Memory B cell (primary cell): Measurements from ENCODE around the gene EDARADD.
"Not testable (repeated sequence)": the region's sequence is repeated elsewhere in the genome, so short reads cannot be mapped to it uniquely, and the experiment has no call there.

Experiments used
- ATAC-seq: fragments of 150-1000 bp; cut with Tn5 transposase; 2 replicates; pipeline ENCODE4 v1.10.0; 2021; ENCODE audit warnings: low read depth, mild to moderate bottlenecking, moderate library complexity
- DNase-seq, 2 donors: peaks; one replicate each; pipeline ENCODE4 v3.0.0; 2022; ENCODE audit warnings: low spot score in 2 of 2
- H3K27ac Mint-ChIP-seq: one replicate; pipeline ENCODE4 v1.8.0; 2022; ENCODE audit warnings: mild to moderate bottlenecking, moderate library complexity, mixed read lengths
- H3K27me3 Mint-ChIP-seq: one replicate; pipeline ENCODE4 v1.8.0; 2022; ENCODE audit warnings: mixed read lengths
- H3K36me3 Mint-ChIP-seq: one replicate; pipeline ENCODE4 v1.8.0; 2022; ENCODE audit warnings: mild to moderate bottlenecking, mixed read lengths
- H3K4me1 Mint-ChIP-seq: one replicate; pipeline ENCODE4 v1.8.0; 2022; ENCODE audit warnings: mixed read lengths
- H3K4me3 Mint-ChIP-seq: one replicate; pipeline ENCODE4 v1.8.0; 2022; ENCODE audit warnings: mild to moderate bottlenecking, moderate library complexity, mixed read lengths
- H3K9me3 Mint-ChIP-seq: one replicate; pipeline ENCODE4 v1.8.0; 2022; ENCODE audit warnings: mixed read lengths

The EDARADD gene

DNA sequence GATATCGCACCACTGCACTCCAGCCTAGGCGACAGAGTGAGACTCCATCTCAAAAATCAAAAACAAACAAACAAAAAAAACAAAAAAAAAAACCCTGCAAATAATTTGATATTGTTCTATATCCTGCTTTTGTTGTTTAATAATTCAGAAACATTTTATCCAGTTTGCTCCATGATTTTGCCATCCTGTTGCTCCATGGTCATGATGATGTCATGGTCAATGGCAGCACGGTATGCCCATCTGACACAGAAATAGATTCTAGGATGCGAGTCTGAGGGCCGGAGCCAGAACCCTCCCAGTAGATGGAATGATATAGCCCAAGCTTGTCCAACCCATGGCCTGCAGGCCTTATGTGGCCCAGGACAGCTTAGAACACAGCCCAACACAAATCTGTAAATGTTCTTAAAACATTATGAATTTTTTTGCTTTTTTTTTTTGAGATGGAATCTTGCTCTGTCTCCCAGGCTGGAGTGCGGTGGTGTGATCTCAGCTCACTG, 39.8 kb downstream of the EDARADD start:
- Mint-ChIP-seq H3K4me3 (no peak overlapping the region), H3K4me1 (no peaks in the 10 kb centered on the region), H3K27me3 (peaks cover 2% of the 10 kb centered on the region), H3K27ac (no peak overlapping the region), H3K9me3 (peaks cover under 1% of the 10 kb centered on the region), H3K36me3 (no peaks in the 10 kb centered on the region)
- DNase-seq (no peak), ATAC-seq (no peak)

- Mint-ChIP-seq H3K4me3 (no peak overlapping the region), H3K4me1 (no peaks in the 10 kb centered on the region), H3K36me3 (no peaks in the 10 kb centered on the region), H3K27ac (no peak overlapping the region), H3K9me3 (peaks cover 3% of the 10 kb centered on the region), H3K27me3 (peaks cover 3% of the 10 kb centered on the region)
- ATAC-seq: no peak
- no peak for DNase-seq
Observed at GRCh38 chr1:236438614-236439013, 44.5 kb downstream of the EDARADD start.

DNA sequence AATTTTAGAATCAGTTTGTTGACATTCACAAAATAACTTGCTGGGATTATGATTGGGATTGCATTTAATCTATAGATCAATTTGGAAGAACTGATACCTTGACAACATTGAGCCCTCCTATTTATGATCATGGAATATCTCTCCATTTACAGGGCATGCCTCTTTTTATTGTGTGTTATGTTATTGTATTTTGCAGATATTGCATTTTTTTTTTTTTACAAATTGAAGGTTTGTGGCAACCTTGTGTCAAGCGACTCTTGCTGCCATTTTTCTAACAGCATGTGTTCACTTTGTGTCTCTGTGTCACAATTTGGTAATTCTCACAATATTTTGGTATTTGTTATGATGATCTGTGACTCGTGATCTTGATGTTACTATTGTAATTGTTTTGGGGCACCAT, 46.3 kb downstream of the EDARADD start:
- DNase-seq (no peak), ATAC-seq (no peak)
- H3K27ac Mint-ChIP-seq: no peak overlapping the region
- no peaks in the 10 kb centered on the region for H3K4me1 Mint-ChIP-seq
- no peak overlapping the region for H3K4me3 Mint-ChIP-seq
- H3K9me3 Mint-ChIP-seq: peaks cover 4% of the 10 kb centered on the region
- no peaks in the 10 kb centered on the region for H3K36me3 Mint-ChIP-seq
- peaks cover 3% of the 10 kb centered on the region for H3K27me3 Mint-ChIP-seq

DNA sequence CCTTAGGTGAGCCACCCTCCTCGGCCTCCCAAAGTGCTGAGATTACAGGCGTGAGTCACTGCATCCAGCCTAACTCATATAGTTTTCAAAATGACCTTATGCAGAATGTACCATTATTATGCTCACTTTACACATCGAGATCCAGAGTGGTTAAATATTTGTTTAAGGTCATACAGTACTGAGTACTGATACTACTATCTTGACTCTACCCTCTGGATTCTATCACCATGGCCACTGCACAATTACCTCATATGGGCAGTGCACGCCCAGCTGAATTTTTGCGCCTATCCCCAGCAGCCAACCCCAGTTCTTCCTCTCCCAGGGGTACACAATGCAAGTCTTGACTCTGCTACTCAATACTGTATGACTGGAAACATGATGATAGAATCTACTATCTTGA, 56.7 kb downstream of the EDARADD start:
- no peaks in the 10 kb centered on the region for H3K4me1 Mint-ChIP-seq
- H3K4me3 Mint-ChIP-seq: no peak overlapping the region
- H3K27ac Mint-ChIP-seq: no peak overlapping the region
- H3K27me3 Mint-ChIP-seq: peaks cover 17% of the 10 kb centered on the region
- no peak for DNase-seq
- H3K36me3 Mint-ChIP-seq: peaks cover 2% of the 10 kb centered on the region
- H3K9me3 Mint-ChIP-seq: peaks cover 2% of the 10 kb centered on the region
- ATAC-seq: no peak

DNA sequence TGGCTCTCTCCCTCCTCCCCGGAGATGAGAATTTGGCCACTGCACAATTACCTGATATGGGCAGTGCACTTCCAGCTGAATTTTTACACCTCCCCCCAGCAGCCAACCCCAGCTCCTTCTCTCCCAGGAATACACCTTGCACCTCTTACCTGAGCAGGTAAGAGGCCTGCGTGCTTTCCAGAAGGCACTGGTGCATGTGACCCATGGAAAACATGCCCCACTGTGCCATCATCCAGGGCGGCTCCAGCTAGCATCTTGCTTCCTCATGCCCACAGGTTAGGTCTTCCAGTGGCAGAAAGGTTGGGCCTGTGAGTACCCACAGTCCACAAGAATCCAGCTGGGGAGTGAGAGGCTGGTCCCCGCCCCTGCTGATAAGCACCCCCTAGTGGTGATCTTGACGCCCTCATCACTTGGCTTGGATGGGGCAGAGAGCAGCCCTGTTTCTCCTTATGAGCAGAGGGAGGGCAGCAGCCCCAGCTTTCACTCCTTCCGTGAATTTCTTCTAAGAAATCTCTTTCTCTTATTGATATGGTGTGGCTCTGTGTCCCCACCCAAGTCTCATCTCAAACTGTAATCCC, 57.8 kb downstream of the EDARADD start:
- H3K4me3 Mint-ChIP-seq: no peak overlapping the region
- no peak for ATAC-seq
- H3K4me1 Mint-ChIP-seq: no peaks in the 10 kb centered on the region
- H3K36me3 Mint-ChIP-seq: peaks cover 2% of the 10 kb centered on the region
- peaks cover 18% of the 10 kb centered on the region for H3K27me3 Mint-ChIP-seq
- no peak for DNase-seq
- H3K9me3 Mint-ChIP-seq: peaks cover 2% of the 10 kb centered on the region
- no peak overlapping the region for H3K27ac Mint-ChIP-seq

DNA sequence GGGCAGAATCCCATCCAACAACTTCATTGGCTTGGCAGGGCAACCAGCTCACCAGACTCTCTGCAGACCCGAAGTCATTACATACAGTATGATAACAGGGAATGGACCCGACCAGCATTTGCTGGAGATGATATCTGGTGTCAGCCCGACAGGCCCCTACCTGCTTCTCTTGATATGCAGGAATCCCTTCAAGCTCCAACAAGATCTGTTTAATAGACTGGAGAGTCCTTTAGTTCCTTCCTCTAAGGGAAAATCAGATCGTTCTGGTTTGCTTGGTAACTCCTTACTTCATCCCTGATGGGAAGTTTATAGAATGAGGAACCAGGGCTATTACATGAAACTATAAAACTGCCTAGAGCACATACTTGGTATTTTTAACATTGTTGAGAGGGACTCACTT, 61.2 kb downstream of the EDARADD start:
- H3K36me3 Mint-ChIP-seq: no peaks in the 10 kb centered on the region
- H3K27me3 Mint-ChIP-seq: peaks cover 18% of the 10 kb centered on the region
- no peak overlapping the region for H3K27ac Mint-ChIP-seq
- H3K4me3 Mint-ChIP-seq: no peak overlapping the region
- DNase-seq: no peak
- peaks cover 2% of the 10 kb centered on the region for H3K9me3 Mint-ChIP-seq
- peaks cover 4% of the 10 kb centered on the region for H3K4me1 Mint-ChIP-seq
- no peak for ATAC-seq

DNA sequence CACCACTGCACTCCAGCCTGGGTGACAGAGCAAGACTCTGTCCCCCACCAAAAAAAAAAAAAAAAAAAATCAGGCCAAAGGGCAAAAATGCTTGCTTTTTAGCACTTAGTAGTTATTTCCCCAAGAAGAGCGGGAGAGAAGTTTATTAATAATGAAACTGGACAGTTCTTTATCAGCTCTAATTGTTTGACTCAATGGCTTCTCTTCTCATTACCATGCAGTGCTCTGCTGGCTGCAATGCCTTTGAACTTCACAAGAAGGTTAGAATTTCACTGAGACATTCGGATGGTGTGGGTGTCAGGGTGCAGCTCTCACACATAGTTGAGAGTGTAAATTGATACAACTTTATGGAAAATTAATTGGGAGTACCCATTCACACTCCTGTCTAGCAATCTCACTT, 63.7 kb downstream of the EDARADD start:
- no peak for DNase-seq
- no peaks in the 10 kb centered on the region for H3K36me3 Mint-ChIP-seq
- peaks cover 4% of the 10 kb centered on the region for H3K4me1 Mint-ChIP-seq
- no peaks in the 10 kb centered on the region for H3K9me3 Mint-ChIP-seq
- peaks cover 22% of the 10 kb centered on the region for H3K27me3 Mint-ChIP-seq
- H3K27ac Mint-ChIP-seq: no peak overlapping the region
- ATAC-seq: no peak
- H3K4me3 Mint-ChIP-seq: no peak overlapping the region

DNA sequence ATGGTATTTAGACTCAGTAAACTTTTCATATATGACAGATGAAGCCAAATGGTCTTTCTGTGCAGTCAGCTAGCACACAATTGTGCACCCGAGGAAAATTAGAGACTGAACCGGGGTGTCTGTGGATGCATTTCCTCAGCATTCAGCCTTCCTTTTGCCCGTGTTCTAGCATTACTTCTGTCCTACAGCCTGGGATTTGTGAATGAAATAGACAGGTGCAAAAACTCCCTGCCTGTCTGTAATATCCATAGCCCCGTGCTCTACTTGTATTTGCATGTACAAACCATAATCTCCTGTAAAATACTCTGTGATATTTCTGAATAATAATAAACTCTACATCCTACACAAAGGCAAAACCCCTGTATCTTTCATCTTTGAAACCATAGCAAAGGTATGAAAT, 64.9 kb downstream of the EDARADD start:
- ATAC-seq: no peak
- DNase-seq: no peak
- H3K4me3 Mint-ChIP-seq: no peak overlapping the region
- peaks cover 4% of the 10 kb centered on the region for H3K4me1 Mint-ChIP-seq
- no peaks in the 10 kb centered on the region for H3K36me3 Mint-ChIP-seq
- no peaks in the 10 kb centered on the region for H3K9me3 Mint-ChIP-seq
- no peak overlapping the region for H3K27ac Mint-ChIP-seq
- H3K27me3 Mint-ChIP-seq: peaks cover 24% of the 10 kb centered on the region

DNA sequence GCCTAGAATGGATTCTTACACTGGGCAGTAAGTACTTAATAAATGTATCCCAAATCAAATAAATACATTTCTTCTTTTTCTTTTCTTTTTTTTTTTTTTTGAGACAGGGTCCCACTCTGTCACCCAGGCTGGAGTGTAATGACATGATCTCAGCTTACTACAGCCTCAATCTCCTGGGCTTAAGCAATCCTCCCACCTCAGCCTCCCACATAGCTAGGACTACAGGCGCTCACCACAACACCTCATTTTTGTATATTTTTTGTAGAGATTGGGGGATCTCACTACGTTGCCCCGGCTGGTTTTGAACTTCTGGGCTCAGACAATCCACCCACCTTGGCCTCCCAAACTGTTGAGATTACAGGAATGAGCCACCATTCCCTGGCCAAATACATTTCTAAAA, 66.0 kb downstream of the EDARADD start:
- Mint-ChIP-seq H3K9me3 (no peaks in the 10 kb centered on the region), H3K4me1 (peaks cover 10% of the 10 kb centered on the region), H3K27me3 (peaks cover 29% of the 10 kb centered on the region), H3K27ac (no peak overlapping the region), H3K4me3 (no peak overlapping the region), H3K36me3 (peaks cover 1% of the 10 kb centered on the region)
- no peak for DNase-seq
- no peak for ATAC-seq

DNA sequence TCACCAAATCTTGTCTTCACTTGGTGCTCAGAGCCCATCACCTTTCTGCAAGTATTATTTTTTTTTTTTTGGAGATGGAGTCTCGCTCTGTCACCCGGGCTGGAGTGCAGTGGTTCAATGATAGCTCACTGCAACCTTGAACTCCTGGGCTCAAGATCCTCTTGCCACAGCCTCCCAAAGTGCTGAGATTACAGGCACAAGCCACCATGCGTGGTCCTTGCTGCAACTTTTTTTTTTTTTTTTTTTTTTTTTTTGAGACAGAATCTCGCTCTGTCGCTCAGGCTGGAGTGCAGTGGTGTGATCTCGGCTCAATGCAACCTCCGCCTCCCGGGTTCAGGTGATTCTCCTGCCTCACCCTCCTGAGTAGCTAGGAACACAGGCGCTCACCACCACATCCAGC, 70.1 kb downstream of the EDARADD start:
- not testable (repeated sequence) for H3K4me3 Mint-ChIP-seq
- H3K27me3 Mint-ChIP-seq: peaks cover 35% of the 10 kb centered on the region

GRCh38 chr1:236465231-236465958, 71.3 kb downstream of the EDARADD start:
- peaks cover 33% of the 10 kb centered on the region for H3K27me3 Mint-ChIP-seq
- H3K36me3 Mint-ChIP-seq: peaks cover 1% of the 10 kb centered on the region
- no peaks in the 10 kb centered on the region for H3K9me3 Mint-ChIP-seq
- no peak overlapping the region for H3K27ac Mint-ChIP-seq
- ATAC-seq (peak; percentile 30), DNase-seq (no peak)
- H3K4me3 Mint-ChIP-seq: peak overlapping the region; percentile 19
- peaks cover 20% of the 10 kb centered on the region for H3K4me1 Mint-ChIP-seq

More for the DNA sequence above, 70.1 kb downstream of the EDARADD start:
- not testable (repeated sequence) for ATAC-seq, H3K27ac Mint-ChIP-seq, DNase-seq, H3K36me3 Mint-ChIP-seq, H3K9me3 Mint-ChIP-seq
- peaks cover 20% of the 10 kb centered on the region for H3K4me1 Mint-ChIP-seq

DNA sequence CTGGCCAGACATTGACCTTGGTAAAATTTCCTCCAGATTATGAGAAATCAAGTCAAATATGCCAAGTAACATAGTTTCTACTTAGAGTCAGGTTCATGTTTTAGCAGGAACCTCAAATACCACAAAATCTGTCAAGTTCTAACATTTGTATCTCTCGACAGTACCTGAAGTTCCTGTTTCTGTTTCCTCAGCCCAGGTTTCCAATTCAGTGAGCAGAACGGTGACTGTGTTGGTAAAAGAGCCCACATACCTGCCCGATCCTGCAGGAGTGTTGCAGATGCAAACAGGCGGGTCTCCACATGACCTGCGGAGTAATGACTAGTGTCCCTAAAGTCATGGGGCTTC, 71.8 kb downstream of the EDARADD start:
- Mint-ChIP-seq H3K36me3 (peaks cover 1% of the 10 kb centered on the region), H3K4me3 (peak overlapping the region; percentile 19), H3K4me1 (peaks cover 20% of the 10 kb centered on the region), H3K27ac (no peak overlapping the region), H3K9me3 (no peaks in the 10 kb centered on the region), H3K27me3 (peaks cover 33% of the 10 kb centered on the region)
- peak; percentile 96 for ATAC-seq
- peak in 1 of 2 donors; percentile 23 for DNase-seq

- Mint-ChIP-seq H3K4me3 (no peak overlapping the region), H3K36me3 (peaks cover 1% of the 10 kb centered on the region), H3K4me1 (peaks cover 20% of the 10 kb centered on the region), H3K9me3 (no peaks in the 10 kb centered on the region), H3K27me3 (peaks cover 23% of the 10 kb centered on the region), H3K27ac (peak overlapping the region; percentile 50)
- ATAC-seq (no peak), DNase-seq (no peak)
Observed at GRCh38 chr1:236467327-236467641, 73.2 kb downstream of the EDARADD start.

GRCh38 chr1:236468625-236469024, 74.5 kb downstream of the EDARADD start:
- Mint-ChIP-seq H3K27me3 (peaks cover 25% of the 10 kb centered on the region), H3K9me3 (no peaks in the 10 kb centered on the region), H3K36me3 (peaks cover 1% of the 10 kb centered on the region), H3K4me1 (peaks cover 20% of the 10 kb centered on the region), H3K27ac (no peak overlapping the region), H3K4me3 (no peak overlapping the region)
- no peak for ATAC-seq
- no peak for DNase-seq

- ATAC-seq (no peak), DNase-seq (no peak)
- H3K27me3 Mint-ChIP-seq: peaks cover 23% of the 10 kb centered on the region
- peaks cover 1% of the 10 kb centered on the region for H3K36me3 Mint-ChIP-seq
- H3K4me3 Mint-ChIP-seq: no peak overlapping the region
- H3K4me1 Mint-ChIP-seq: peaks cover 20% of the 10 kb centered on the region
- H3K27ac Mint-ChIP-seq: no peak overlapping the region
- H3K9me3 Mint-ChIP-seq: no peaks in the 10 kb centered on the region
Observed at GRCh38 chr1:236469466-236469865, 75.4 kb downstream of the EDARADD start.
